Measurements from ENCODE around the gene CRYAB.

CRYAB gene

DNA sequence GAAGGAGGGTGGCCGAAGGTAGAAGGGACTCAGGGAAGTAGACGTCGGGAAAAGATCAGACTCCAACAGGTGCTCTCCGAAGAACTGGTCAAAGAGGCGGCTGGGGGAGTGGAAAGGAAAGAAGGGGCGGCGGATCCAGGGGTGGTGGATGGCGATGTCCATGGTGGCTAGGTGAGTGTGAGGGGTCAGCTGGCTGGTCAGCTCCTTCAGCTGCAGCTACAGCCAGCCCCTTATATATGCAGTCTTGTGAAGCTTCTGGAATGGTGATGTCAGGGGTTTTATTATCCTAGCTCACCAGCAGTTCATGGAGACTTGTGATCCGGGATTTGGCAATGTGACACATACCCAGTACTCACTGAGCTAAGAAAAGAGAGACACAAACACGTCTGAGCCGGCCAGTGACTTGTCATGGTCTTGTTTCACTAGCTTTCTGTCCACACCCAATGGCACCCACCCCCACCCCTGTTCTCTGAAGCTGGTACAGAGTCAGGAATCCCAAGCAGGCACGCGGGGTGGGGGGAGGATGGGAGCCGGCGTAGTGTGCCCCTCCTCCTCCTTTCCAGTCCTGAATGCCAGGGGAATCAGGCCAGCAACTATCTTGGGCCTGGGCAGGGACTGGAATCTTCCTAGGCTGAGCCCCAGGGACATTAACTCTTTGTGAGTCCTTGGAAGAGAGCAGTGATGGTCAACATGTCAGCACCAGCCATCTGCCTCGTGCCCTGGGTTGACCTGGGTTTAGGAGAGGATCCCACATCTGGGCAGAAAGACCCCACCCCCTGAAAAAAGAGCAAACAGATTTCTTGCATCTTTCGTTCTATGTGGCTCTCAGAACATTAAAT lies at the start of gene CRYAB:
Gene CRYAB (minus strand): TSS at position 208 of the 839 bp plus-strand sequence. CDS start 46 bp downstream, at position 162.
- no peak for DNase-seq

- no peak for DNase-seq
Measured at GRCh38 chr11:111960916-111961315, 49.3 kb upstream of the CRYAB start.

DNA sequence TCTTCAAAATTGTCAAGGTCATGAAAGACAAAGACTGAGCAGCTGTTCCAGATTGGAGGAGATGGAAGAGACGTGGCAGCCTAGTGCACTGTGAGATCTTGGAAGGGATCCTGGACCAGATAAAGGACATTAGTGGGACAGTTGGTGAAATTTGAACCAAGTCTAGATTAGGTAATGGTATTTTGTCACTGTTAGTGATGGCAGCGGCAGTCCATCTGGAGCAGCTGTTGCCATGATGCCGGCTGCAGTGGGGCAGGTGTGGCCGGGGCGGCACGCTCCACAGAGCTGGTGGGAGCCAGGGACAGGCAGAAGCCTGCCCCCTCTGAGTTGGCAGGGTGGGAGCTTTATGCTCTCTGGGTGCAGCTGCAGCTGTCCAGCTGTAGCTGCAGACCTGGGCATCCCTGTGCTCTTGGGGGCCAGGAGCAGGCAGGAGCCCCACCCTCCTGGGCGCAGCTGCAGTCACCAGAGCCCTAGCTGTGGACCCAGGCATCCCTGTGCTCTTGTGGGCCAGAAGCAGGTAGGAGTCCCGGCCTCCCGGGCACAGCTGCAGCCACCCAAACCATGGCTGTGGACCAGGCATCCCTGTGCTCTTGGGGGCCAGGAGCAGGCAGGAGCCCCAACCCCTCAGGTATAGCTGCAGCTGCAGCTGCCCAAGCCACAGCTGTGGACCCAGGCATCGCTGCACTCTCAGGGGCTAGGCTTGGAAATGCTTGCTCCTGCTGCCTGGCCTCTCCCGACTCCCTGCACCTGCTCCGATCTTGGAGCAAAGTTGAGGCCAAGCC lies 46.3 kb upstream of the CRYAB start:
- no peak for DNase-seq

DNA sequence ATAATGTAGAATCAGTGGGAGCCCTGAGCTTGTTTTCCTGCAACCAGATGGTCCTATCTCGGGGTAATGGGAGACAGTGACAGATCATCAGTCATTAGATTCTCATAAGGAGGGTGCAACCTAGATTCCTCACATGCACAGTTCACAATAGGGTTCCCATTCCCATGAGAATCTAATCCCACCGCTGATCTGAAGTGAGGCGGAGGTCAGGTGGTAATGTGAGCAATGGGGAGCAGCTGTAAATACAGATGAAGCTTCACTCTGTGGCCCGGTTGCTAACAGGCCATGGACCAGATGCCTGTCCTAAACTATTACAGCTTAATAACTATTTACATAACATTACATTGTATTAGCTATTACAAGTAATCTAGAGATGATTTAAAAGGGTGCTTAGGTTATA lies 42.6 kb upstream of the CRYAB start:
- no peak for DNase-seq

DNA sequence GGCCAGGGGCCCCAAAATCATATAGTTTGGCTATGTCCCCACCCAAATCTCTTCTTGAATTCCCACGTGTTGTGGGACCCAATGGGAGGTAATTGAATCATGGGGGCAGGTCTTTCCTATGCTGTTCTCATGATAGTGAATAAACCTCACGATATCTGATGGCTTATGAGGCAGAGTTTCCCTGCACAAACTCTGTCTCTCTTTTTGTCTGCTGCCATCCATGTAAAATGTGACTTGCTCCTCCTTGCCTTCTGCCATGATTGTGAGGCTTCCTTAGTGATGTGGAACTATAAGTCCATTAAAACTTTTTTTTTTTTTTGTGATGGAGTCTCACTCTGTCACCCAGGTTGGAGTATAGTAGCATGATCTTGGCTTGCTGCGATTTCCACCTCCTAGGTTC lies 40.0 kb upstream of the CRYAB start:
- no peak for DNase-seq

- no peak for DNase-seq
Measured at GRCh38 chr11:111949519-111950426, 38.2 kb upstream of the CRYAB start.

- no peak for DNase-seq
Measured at GRCh38 chr11:111947143-111947542, 35.6 kb upstream of the CRYAB start.

DNA sequence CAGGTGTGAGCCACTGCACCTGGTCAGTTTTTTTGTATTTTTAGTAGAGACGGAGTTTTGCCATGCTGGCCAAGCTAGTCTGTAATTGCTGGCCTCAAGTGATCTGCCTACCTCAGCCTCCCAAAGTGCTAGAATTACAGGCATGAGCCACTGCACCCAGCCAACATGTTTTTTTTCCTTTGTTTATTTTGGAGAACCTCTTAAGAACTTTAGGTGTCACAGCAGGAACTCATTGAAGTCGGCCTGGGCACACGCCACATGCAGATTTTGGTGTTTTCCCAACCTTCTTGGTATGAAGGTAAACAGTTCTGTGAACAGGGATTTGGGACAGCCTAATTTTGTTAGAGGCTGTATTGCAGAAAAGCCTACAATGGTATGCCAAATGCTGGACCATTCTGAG lies 34.9 kb upstream of the CRYAB start:
- no peak for DNase-seq

DNA sequence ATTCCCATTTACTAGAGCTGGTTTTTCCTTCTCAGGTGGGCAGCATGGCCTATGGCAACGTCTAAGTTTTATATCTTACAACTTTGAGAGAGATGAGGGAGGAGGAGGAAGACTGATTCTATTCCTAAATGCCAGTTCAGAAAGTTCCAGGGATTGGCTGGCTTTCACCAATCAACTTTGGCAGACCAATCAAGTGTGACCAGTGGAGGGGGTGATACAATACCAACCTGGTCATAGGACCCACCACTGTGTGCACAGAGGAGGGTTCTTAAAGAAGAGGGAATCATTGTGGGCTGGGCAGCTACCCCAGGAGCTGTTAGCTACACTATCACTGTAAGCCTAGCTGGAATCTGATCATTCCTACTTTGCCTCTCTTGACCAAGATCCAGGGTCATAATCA lies 33.6 kb upstream of the CRYAB start:
- DNase-seq = no peak

GRCh38 chr11:111944651-111945051 lies 33.1 kb upstream of the CRYAB start:
- no peak for DNase-seq

- DNase-seq = no peak
Measured at GRCh38 chr11:111944139-111944538, 32.6 kb upstream of the CRYAB start.

DNA sequence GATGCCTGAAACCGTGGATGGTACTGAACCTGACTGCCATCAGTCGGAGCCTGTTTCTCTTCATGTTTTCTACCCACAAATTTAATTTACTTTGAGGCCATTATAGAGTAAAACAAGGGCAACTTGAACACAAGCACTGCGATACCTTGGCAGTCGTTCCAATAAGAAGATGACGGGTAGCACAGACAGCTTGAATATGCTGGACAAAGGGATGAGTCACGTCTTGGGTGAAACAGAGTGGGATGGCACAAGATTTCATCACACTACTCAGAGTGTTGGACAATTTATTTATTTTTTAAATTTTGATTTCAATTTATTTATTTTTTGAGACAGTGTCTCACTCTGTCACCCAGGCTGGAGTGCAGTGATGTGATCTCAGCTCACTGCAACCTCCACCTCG lies 31.3 kb upstream of the CRYAB start:
- DNase-seq = no peak

- peak; percentile 75 for DNase-seq
Measured at GRCh38 chr11:111941963-111942362, 30.4 kb upstream of the CRYAB start.

- no peak for DNase-seq
Measured at GRCh38 chr11:111939836-111940604, 28.4 kb upstream of the CRYAB start.

DNA sequence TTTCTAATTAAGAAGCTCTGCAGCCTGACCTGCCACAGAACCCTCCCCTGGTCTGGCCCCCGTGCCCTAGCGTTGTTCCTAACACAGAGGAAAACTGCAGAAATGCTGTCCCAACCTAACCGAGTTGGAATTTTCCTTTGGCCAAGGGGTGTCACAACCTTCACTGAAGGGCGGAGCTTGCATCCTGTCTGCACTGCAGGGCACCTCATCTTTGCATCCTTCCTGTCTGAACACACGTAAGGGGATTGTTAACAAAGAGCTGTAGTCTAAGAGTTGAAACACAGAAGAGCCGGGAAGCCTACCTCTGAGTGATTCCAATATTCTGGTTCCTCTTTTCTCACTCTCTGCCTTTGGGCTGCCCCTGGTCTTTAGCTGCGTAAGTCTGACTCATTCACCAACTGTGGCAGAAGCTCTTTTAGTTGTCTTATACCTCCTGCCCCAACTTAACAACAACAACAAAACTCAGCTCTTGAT lies 27.2 kb upstream of the CRYAB start:
- DNase-seq = peak; percentile 62

DNA sequence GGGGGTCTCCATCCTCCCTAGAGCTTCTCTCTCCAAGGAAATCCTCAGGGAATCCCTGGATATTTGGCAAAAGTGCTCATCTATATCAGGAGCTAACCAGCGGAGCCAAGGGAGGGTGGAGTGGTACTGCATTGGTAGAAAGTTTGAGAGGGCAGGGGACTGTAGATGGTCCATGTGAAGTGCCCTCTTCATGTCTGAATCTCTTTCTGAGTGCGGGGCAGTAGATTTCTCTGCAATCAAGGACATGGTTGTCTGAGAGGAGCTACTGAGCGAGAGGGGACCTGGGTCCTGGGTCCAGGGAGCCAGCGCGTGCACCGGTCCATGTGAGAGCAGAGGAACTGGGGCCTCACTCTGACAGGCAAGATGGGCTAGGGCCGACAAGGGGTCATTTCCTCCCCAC lies 26.3 kb upstream of the CRYAB start:
- DNase-seq = no peak

GRCh38 chr11:111937461-111937769 lies 25.8 kb upstream of the CRYAB start:
- no peak for DNase-seq

GRCh38 chr11:111936040-111936540 lies 24.5 kb upstream of the CRYAB start:
- no peak for DNase-seq

DNA sequence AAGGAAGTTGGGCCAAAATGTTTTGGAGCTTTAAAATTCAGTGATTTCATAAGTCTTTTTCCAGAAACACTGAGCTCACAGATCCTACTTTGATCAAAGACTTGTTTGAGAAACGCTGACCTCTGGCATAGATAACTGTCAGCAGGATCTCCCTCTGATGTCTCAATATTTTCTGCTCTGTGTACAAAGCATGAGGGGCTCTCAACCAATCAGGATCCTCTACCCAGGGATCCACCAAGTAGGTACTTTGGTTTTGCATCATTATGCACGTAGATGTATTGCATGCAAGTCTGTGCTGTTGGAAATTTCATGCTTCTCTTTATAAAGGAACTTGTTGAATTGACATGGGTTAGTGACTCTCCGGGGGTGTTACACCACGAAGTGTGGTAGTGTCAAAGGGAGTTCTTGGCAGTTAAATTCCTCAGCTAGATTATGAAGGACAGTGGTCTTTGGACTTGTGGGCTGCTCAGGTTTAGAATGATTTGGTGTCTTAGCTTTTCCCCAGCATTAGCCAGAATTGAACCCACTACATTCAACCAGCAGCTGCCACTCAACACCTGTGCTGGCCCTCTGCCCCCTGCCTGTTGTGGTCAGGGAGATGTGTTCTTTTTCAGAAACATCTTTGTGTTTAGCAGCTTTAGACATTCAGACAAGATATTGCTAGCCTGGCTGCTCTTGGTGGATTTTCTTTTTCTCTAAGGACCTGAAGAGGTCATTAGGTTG lies 23.9 kb upstream of the CRYAB start:
- no peak for DNase-seq

DNA sequence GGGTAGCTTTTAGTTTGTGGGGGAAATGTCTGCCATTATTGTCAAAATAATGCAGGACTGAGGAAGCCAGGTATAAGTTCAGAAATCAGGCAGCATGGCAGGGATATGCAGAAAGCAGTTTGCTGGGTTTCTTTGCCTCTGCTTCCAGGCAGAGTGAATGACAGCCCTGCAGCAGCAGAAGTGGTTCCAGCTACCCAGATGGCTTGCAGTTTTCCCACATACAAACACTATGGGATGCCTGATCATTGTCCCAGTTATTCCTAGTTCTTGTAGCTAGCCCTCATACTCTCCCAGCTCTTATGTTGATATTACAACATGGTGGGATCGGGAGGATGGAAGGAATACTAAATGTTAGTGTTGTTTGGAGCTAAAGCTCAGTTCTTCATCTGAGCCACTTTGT lies 22.7 kb upstream of the CRYAB start:
- DNase-seq = no peak

GRCh38 chr11:111933872-111934271 lies 22.3 kb upstream of the CRYAB start:
- no peak for DNase-seq
